IPS-18c (cell line): ENCODE data around the gene TSFM.
"Not testable (repeated sequence)": the region's sequence is repeated elsewhere in the genome, so short reads cannot be mapped to it uniquely, and the experiment has no call there.

Experiments used
- H3K4me3 ChIP-seq: 2 replicates; pipeline ENCODE4 v1.7.0; 2013; ENCODE audit warnings: low read depth, mild to moderate bottlenecking, low read length, moderate library complexity; ENCODE audit not compliant: insufficient read depth
- H3K9me3 ChIP-seq: one replicate; pipeline ENCODE4 v1.6.1; 2013; ENCODE audit warnings: mild to moderate bottlenecking, low read length, moderate library complexity; ENCODE audit not compliant: control insufficient read depth, insufficient read depth

The TSFM gene

GRCh38 chr12:57816855-57817151 lies 34.2 kb downstream of the TSFM start:
- H3K4me3 ChIP-seq, result no peak overlapping the region
- no peaks in the 10 kb centered on the region for H3K9me3 ChIP-seq

- Histone ChIP-seq H3K9me3 (no peaks in the 10 kb centered on the region), H3K4me3 (no peak overlapping the region)
These were observed 34.8 kb downstream of the TSFM start for GRCh38 chr12:57817261-57817989.

- not testable (repeated sequence) for H3K4me3 ChIP-seq, H3K9me3 ChIP-seq
These were observed 35.4 kb downstream of the TSFM start for GRCh38 chr12:57817990-57818331.

GRCh38 chr12:57820119-57820518 lies 37.5 kb downstream of the TSFM start:
- not testable (repeated sequence) for H3K9me3 ChIP-seq, H3K4me3 ChIP-seq

- not testable (repeated sequence) for H3K4me3 ChIP-seq
These were observed 38.4 kb downstream of the TSFM start for GRCh38 chr12:57821015-57821414.

GRCh38 chr12:57821474-57822214 lies 39.1 kb downstream of the TSFM start:
- Histone ChIP-seq H3K9me3 (no peaks in the 10 kb centered on the region), H3K4me3 (no peak overlapping the region)

More at GRCh38 chr12:57821015-57821414, 38.4 kb downstream of the TSFM start:
- H3K9me3 ChIP-seq, result not testable (repeated sequence)

- Histone ChIP-seq H3K9me3 (no peaks in the 10 kb centered on the region), H3K4me3 (no peak overlapping the region)
These were observed 40.0 kb downstream of the TSFM start for GRCh38 chr12:57822392-57823130.

- Histone ChIP-seq H3K4me3 (no peak overlapping the region), H3K9me3 (no peaks in the 10 kb centered on the region)
These were observed 40.7 kb downstream of the TSFM start for GRCh38 chr12:57823131-57823907.

- H3K9me3 ChIP-seq, result no peaks in the 10 kb centered on the region
- H3K4me3 ChIP-seq, result no peak overlapping the region
These were observed 41.5 kb downstream of the TSFM start for GRCh38 chr12:57823908-57824640.

- no peaks in the 10 kb centered on the region for H3K9me3 ChIP-seq
These were observed 42.9 kb downstream of the TSFM start for GRCh38 chr12:57825451-57825850.

GRCh38 chr12:57826400-57826799 lies 43.8 kb downstream of the TSFM start:
- Histone ChIP-seq H3K4me3 (no peak overlapping the region), H3K9me3 (no peaks in the 10 kb centered on the region)

More at GRCh38 chr12:57825451-57825850, 42.9 kb downstream of the TSFM start:
- H3K4me3 ChIP-seq, result no peak overlapping the region

- no peaks in the 10 kb centered on the region for H3K9me3 ChIP-seq
- H3K4me3 ChIP-seq, result no peak overlapping the region
These were observed 44.4 kb downstream of the TSFM start for GRCh38 chr12:57826966-57827365.

GRCh38 chr12:57829025-57829777 lies 46.6 kb downstream of the TSFM start:
- H3K4me3 ChIP-seq, result no peak overlapping the region
- no peaks in the 10 kb centered on the region for H3K9me3 ChIP-seq

GRCh38 chr12:57830393-57830792 lies 47.8 kb downstream of the TSFM start:
- no peak overlapping the region for H3K4me3 ChIP-seq

GRCh38 chr12:57832966-57833365 lies 50.4 kb downstream of the TSFM start:
- Histone ChIP-seq H3K9me3 (no peaks in the 10 kb centered on the region), H3K4me3 (no peak overlapping the region)

More at GRCh38 chr12:57830393-57830792, 47.8 kb downstream of the TSFM start:
- H3K9me3 ChIP-seq, result no peaks in the 10 kb centered on the region

- Histone ChIP-seq H3K9me3 (no peaks in the 10 kb centered on the region), H3K4me3 (no peak overlapping the region)
These were observed 51.1 kb downstream of the TSFM start for GRCh38 chr12:57833672-57834071.
